ENCODE measurements around the gene MSH5. TPM values are rescaled to one million over a fixed set of nuclear protein-coding genes. Genes with fewer than 3 reads are reported as not detected.

The MSH5 gene
- total RNA-seq, 1 experiment from 2014 or later = 22.4 TPM

GRCh38 chr6:31707701-31708100, 32.1 kb upstream of the MSH5 start:
- Histone ChIP-seq H3K9me3 (ENCODE audit: control insufficient read depth, low read depth, low read length) (no peaks in the 10 kb centered on the region), H2BK15ac (ENCODE audit: low read depth, low read length) (no peak overlapping the region), H2BK20ac (ENCODE audit: low read depth, low read length, poor library complexity, severe bottlenecking) (no peak overlapping the region), H3K23ac (ENCODE audit: insufficient read length, low read depth, low read length) (no peak overlapping the region), H4K5ac (ENCODE audit: insufficient read length, low read depth, low read length) (no peak overlapping the region), H4K91ac (ENCODE audit: insufficient read length, low read depth, low read length) (no peak overlapping the region), H2BK120ac (ENCODE audit: low read depth, low read length, poor library complexity, severe bottlenecking) (no peak overlapping the region), H2BK12ac (ENCODE audit: insufficient read length, low read depth, low read length) (no peak overlapping the region), H4K8ac (replicated peaks; ENCODE audit: insufficient read length, low read depth, low read length) (no peak overlapping the region), H3K79me2 (ENCODE audit: insufficient read depth, low read length) (no peaks in the 10 kb centered on the region), H3K79me1 (ENCODE audit: insufficient read depth, low read depth, low read length, poor library complexity, severe bottlenecking) (no peaks in the 10 kb centered on the region), H3K27ac (ENCODE audit: insufficient read length, low read depth, low read length) (no peak overlapping the region), H2BK5ac (ENCODE audit: insufficient read length, low read length) (no peak overlapping the region), H3K18ac (ENCODE audit: insufficient read length, low read depth, low read length) (no peak overlapping the region), H3T11ph (ENCODE audit: low read length) (no peak overlapping the region), H3K23me2 (ENCODE audit: insufficient read length, low read depth, low read length, poor library complexity, severe bottlenecking) (peaks cover 1% of the 10 kb centered on the region), H3K56ac (ENCODE audit: insufficient read length, low read depth, low read length) (no peak overlapping the region), H2AFZ (ENCODE audit: low read length) (no peak overlapping the region), H3K9ac (ENCODE audit: extremely low read depth, insufficient read length, low read length) (no peak overlapping the region), H3K4ac (ENCODE audit: low read depth, low read length) (no peak overlapping the region), H4K20me1 (ENCODE audit: control insufficient read depth, insufficient read depth, insufficient read length) (no peaks in the 10 kb centered on the region), H2AK5ac (ENCODE audit: insufficient read length, low read length) (no peak overlapping the region), H3K4me1 (ENCODE audit: insufficient read depth, low read length) (no peaks in the 10 kb centered on the region; the same call in 1 of the 2 replicates), H3K27me3 (ENCODE audit: insufficient read depth, low read length) (no peaks in the 10 kb centered on the region), H3K14ac (ENCODE audit: insufficient read depth, low read length) (no peak overlapping the region), H3K4me2 (ENCODE audit: insufficient read depth, insufficient read length, low read length) (no peak overlapping the region)
- no peak for TF ChIP-seq CTCF (conservative IDR thresholded peaks at IDR 0.05)
- no CpG with 5 or more reads among the region's 10 CpGs for WGBS (ENCODE audit: extremely low coverage, insufficient read length, low lambda C conversion rate)
- Mint-ChIP-seq H3K36me3 (ENCODE audit: insufficient read depth in 1 of 3, low read depth in 3 of 3) (no peaks in the 10 kb centered on the region), H3K4me3 (no peak overlapping the region), H3K4me1 (peaks cover 14 to 19% of the 10 kb centered on the region in 2 experiments), H3K9me3 (no peaks in the 10 kb centered on the region; a peak in 1 of 5 replicates), H3K27ac (peak overlapping the region in 1 of 3 experiments; percentile 54; a peak in 1 of 7 replicates), H3K27me3 (ENCODE audit: low read depth) (peaks cover 9% of the 10 kb centered on the region)
- DNase-seq = no peak
